SH-SY5Y (cell line): Measurements from ENCODE around the gene TBC1D17.

Source experiments
- GATA2 ChIP-seq: IDR thresholded peaks from 2 replicates; pipeline ENCODE4 v1.6.1; 2011; ENCODE audit warnings: mild to moderate bottlenecking, low read depth, low read length
- GATA3 ChIP-seq: IDR thresholded peaks from 2 replicates; pipeline ENCODE4 v1.6.1; 2011; ENCODE audit warnings: low read depth, mild to moderate bottlenecking, low read length, moderate library complexity

DNA sequence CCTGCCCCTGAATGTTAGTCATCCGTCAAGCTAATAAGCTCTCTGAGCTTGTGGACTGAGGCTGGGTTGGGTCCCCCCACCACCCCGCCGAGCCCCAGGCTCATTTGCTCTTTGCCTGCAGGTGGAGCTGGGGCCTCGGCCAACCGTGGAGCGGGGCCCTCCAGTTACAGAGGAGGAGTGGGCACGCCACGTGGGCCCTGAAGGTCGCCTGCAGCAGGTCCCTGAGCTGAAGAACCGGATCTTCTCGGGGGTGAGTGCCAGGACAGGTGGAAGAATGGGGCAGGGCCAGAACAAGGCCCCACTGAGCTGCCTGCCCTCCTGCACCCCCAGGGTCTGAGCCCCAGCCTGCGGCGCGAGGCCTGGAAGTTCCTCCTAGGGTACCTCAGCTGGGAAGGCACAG lies 5.1 kb downstream of the TBC1D17 start:
- TF ChIP-seq GATA2 (no peak), GATA3 (no peak)
